ENCODE data around the gene PSMG2. TPM values are rescaled to one million over a fixed set of nuclear protein-coding genes. Genes with fewer than 3 reads are reported as not detected.

Gene PSMG2
- total RNA-seq, 1 experiment from 2014 or later, result 75.6 TPM

DNA sequence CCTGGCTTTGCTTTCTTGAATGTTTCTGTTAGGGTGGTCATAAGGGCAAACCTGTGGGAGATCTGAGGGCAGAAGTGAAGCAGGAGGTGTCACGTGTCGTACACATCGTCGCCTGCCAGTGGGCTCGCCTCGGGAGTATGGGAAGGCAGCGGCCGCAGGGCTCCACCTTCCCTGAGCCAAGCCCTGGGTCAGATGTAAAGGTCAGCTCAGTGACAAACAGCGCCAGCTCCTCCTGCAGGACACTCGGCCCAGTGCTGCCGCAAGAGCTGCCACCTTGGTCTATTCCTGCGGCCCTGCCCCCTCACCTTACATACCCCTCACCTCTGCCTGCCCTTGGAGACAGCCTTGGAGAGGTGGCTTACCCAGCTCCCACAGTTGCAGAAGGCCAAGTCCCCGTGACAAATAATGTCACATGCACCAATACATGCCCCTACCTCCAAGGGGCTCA is 64.2 kb downstream of the PSMG2 start:
- no peaks in the 10 kb centered on the region for H3K9me3 ChIP-seq (replicated peaks)

GRCh38 chr18:12767580-12768155 is 64.8 kb downstream of the PSMG2 start:
- H3K36me3 ChIP-seq, result no peaks in the 10 kb centered on the region
- H3K4me1 ChIP-seq, result no peaks in the 10 kb centered on the region
- no peaks in the 10 kb centered on the region for H3K27me3 ChIP-seq
- no peak overlapping the region for H3K4me3 ChIP-seq
- no peaks in the 10 kb centered on the region for H3K9me3 ChIP-seq (replicated peaks)
- no peak for DNase-seq
- H3K27ac ChIP-seq, result no peak overlapping the region

More for the DNA sequence above, 64.2 kb downstream of the PSMG2 start:
- Histone ChIP-seq H3K36me3 (no peaks in the 10 kb centered on the region), H3K27ac (no peak overlapping the region), H3K4me3 (peak overlapping the region; percentile 29), H3K4me1 (no peaks in the 10 kb centered on the region), H3K27me3 (no peaks in the 10 kb centered on the region)
- peak in 1 of 2 experiments; percentile 27 for DNase-seq

DNA sequence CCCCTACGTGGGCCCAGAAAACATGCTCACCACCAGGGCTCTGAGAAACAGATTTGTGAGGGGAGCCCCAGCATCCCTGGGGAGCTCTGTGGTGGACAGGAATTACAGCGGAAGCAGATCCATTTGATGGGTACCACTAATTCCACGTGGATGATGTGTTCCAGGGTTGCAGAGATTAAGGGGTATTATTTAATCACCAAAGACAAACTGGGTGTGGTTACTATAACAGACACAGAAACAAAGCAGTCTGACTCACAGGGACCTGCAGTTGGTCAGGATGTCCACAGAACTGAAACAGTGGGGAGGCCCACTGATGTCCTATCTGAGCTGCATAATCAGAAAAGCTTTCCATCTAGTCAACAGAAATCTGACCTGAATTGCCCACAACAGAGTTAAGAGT is 65.8 kb downstream of the PSMG2 start:
- Histone ChIP-seq H3K27me3 (no peaks in the 10 kb centered on the region), H3K9me3 (replicated peaks) (no peaks in the 10 kb centered on the region), H3K4me3 (no peak overlapping the region), H3K4me1 (no peaks in the 10 kb centered on the region), H3K27ac (no peak overlapping the region), H3K36me3 (no peaks in the 10 kb centered on the region)
- DNase-seq, result peak in 1 of 2 experiments; percentile 10

DNA sequence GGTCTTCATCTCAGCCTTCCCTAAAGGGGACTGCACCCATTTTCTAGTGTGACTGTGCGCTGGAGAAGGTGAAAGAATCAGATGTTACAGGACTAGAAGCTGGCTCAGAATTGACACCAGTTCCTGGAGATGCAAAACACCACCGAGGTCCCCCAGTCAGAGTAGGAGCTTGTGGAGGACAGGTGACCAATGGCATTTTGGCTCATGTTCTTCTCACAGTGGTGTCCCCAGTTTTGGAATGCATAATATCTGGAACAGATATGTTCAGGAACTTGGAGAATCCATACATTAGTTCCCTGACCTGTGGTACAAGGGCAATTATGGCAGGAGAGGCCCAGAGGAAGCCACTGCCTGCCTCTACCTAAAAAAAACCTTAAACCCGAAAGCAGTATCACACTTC is 66.3 kb downstream of the PSMG2 start:
- DNase-seq, result no peak
- no peak overlapping the region for H3K4me3 ChIP-seq
- no peaks in the 10 kb centered on the region for H3K9me3 ChIP-seq (replicated peaks)
- H3K27me3 ChIP-seq, result no peaks in the 10 kb centered on the region
- no peaks in the 10 kb centered on the region for H3K4me1 ChIP-seq
- no peaks in the 10 kb centered on the region for H3K36me3 ChIP-seq
- no peak overlapping the region for H3K27ac ChIP-seq

GRCh38 chr18:12769644-12770440 is 67.0 kb downstream of the PSMG2 start:
- Histone ChIP-seq H3K27me3 (no peaks in the 10 kb centered on the region), H3K4me1 (no peaks in the 10 kb centered on the region), H3K9me3 (replicated peaks) (no peaks in the 10 kb centered on the region), H3K4me3 (no peak overlapping the region), H3K36me3 (no peaks in the 10 kb centered on the region), H3K27ac (no peak overlapping the region)
- DNase-seq, result no peak

DNA sequence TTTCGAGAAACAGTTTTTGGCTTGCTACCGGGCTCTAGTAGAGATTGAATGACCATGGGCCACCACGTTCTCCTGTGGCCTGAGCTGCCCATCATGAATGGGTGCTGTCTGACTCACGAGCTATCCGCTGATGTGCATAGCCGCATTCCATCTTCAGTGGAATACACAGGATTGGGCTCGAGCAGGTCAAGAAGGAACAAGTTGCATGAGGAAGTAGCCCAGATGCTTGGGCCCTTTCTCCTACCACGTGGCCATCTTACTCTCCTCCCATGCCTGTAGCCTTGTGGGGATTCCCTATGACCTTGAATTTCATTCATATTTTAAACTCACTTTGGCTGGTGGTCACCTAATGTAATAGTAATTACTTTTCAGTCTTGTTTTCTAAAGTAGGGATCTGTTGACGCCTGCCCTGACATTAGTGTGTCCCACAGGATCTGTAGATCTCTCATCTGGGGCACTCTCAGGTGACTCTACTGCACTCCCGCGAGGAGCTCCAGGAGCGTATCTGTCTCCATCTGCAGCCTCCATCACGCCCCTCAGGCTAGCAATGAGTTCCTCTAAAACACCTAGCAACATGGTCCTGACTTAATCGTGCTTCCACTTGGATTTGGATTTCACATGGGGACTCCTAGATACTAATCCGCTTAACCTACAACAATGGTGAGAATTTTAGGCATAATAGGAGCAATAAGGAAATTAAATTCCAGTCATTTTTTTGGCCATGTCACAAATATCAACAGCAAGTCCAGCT is 67.8 kb downstream of the PSMG2 start:
- Histone ChIP-seq H3K9me3 (replicated peaks) (no peaks in the 10 kb centered on the region), H3K27me3 (no peaks in the 10 kb centered on the region), H3K27ac (no peak overlapping the region), H3K4me3 (no peak overlapping the region), H3K4me1 (no peaks in the 10 kb centered on the region), H3K36me3 (no peaks in the 10 kb centered on the region)
- DNase-seq, result no peak

- no peak for DNase-seq
Observed at GRCh38 chr18:12772111-12772510, 69.3 kb downstream of the PSMG2 start.

DNA sequence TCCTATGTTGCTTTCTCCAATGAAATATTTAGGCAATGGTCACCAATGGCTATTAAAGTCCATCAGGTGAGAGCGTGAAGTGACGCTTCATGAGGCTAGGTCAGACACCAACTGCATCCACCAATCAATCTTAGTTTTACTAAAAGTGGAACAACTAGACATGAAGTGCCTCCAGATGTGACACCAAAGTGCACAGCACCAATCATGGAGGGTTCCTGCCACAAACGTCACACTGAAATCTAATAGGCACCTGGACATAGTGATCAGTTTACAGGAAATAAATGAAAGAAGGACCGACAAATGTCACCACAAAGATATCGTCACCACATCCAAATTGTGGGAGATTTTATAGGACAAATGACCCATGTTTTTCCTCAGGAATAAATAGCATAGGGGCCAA is 70.5 kb downstream of the PSMG2 start:
- Histone ChIP-seq H3K4me1 (no peaks in the 10 kb centered on the region), H3K36me3 (no peaks in the 10 kb centered on the region), H3K27me3 (no peaks in the 10 kb centered on the region), H3K9me3 (replicated peaks) (no peaks in the 10 kb centered on the region), H3K4me3 (no peak overlapping the region), H3K27ac (no peak overlapping the region)
- DNase-seq, result no peak

More at GRCh38 chr18:12772111-12772510, 69.3 kb downstream of the PSMG2 start:
- H3K4me3 ChIP-seq, result no peak overlapping the region
- H3K27ac ChIP-seq, result no peak overlapping the region
- H3K9me3 ChIP-seq (replicated peaks), result no peaks in the 10 kb centered on the region
- H3K36me3 ChIP-seq, result no peaks in the 10 kb centered on the region
- no peaks in the 10 kb centered on the region for H3K4me1 ChIP-seq
- H3K27me3 ChIP-seq, result no peaks in the 10 kb centered on the region

DNA sequence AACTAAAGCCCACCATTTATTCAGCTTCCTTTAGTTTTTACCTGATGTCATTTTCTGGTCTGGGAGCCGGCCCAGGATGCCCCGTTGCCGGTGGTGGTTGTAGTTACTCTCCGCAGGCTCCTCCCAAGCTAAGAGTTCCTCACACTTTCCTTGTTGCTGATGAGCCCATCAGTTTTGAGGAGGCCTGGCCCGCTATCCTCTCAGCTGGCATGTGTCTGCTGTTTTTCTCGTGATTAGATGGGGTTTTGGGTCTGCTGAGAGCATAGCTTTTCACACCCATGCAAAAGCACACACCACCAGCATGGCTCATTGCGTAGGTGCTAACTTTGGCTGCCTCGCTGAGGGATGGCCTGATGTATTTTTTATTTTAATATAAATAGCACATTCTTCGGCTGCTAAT is 72.1 kb downstream of the PSMG2 start:
- no peaks in the 10 kb centered on the region for H3K4me1 ChIP-seq
- H3K4me3 ChIP-seq, result no peak overlapping the region
- no peaks in the 10 kb centered on the region for H3K9me3 ChIP-seq (replicated peaks)
- H3K27me3 ChIP-seq, result no peaks in the 10 kb centered on the region
- H3K36me3 ChIP-seq, result no peaks in the 10 kb centered on the region
- no peak for DNase-seq
- no peak overlapping the region for H3K27ac ChIP-seq

Other genes starting within 250 kb of the PSMG2 start
- 14.1 and 15.2 TPM in 2 replicates for gene SPIRE1, start 44.9 kb upstream of the PSMG2 start, total RNA-seq (2014; rRNA removed; shearing (Covaris generic))
- gene CEP76, start 319 bp upstream of the PSMG2 start, total RNA-seq (2014; rRNA removed; shearing (Covaris generic)), result 12.5 and 16.3 TPM in 2 replicates
- 23.5 and 23.7 TPM in 2 replicates for gene PTPN2, start 181.2 kb downstream of the PSMG2 start, total RNA-seq (2014; rRNA removed; shearing (Covaris generic))
- gene SEH1L, start 245.0 kb downstream of the PSMG2 start, total RNA-seq (2014; rRNA removed; shearing (Covaris generic)), result 29.4 and 33.1 TPM in 2 replicates